ENCODE data around the gene KRTAP10-1.

Gene KRTAP10-1

DNA sequence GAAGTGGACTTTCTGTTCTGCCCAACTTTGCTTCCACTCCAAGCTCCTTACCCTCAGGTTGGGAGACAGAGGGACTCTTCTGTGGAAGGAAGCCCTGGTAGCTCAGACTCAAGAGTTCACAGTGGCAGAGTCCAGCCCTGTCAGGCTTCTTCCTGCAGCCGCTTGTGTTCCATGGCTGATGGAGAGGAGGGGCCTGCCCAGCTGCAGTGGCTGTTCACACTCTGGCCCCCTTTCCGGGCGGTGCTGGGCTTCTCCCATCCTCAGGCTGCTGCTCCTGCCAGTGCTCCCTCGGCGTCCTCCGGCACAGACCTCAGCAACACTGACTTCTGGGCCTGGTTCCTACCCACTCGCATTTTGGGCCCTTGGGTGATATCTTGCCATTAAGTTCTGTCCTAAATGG is 4.0 kb downstream of the KRTAP10-1 start:
- TF ChIP-seq, protein P1, sequence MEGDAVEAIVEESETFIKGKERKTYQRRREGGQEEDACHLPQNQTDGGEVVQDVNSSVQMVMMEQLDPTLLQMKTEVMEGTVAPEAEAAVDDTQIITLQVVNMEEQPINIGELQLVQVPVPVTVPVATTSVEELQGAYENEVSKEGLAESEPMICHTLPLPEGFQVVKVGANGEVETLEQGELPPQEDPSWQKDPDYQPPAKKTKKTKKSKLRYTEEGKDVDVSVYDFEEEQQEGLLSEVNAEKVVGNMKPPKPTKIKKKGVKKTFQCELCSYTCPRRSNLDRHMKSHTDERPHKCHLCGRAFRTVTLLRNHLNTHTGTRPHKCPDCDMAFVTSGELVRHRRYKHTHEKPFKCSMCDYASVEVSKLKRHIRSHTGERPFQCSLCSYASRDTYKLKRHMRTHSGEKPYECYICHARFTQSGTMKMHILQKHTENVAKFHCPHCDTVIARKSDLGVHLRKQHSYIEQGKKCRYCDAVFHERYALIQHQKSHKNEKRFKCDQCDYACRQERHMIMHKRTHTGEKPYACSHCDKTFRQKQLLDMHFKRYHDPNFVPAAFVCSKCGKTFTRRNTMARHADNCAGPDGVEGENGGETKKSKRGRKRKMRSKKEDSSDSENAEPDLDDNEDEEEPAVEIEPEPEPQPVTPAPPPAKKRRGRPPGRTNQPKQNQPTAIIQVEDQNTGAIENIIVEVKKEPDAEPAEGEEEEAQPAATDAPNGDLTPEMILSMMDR (IDR thresholded peaks at IDR 0.05; ENCODE audit: low read depth, low read length, missing control alignments) = no peak
- DNase-seq (ENCODE audit: low read depth) = no peak
- in situ Hi-C loops (cut with HindIII; ENCODE audit: low sequenced_read_pairs) = no loop called here
- H3K4me3 ChIP-seq (ENCODE audit: low read depth, low read length) = no peak overlapping the region

DNA sequence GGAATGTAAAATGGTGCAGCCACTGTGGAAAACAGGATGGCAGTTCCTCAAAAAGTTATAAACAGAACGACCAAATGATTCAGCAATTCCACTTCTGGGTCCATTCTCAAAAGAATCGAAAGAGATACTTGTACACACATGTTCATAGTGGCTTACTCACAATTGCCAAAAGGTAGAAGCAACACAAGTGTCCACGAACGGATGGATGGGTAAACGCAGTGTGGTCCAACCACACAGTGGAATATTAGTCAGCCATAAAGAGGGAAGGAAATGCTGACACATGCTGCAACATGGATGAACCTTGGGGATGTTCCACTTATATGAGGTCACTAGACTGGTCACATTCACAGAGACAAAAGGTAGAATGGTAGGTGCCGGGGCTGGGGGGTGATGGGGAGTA is 5.3 kb downstream of the KRTAP10-1 start:
- in situ Hi-C loops (cut with HindIII; ENCODE audit: low sequenced_read_pairs) = no loop called here
- H3K4me3 ChIP-seq (ENCODE audit: low read depth, low read length) = no peak overlapping the region
- DNase-seq (ENCODE audit: low read depth) = no peak
- TF ChIP-seq, protein P1 (IDR thresholded peaks at IDR 0.05; ENCODE audit: low read depth, low read length, missing control alignments) = no peak

DNA sequence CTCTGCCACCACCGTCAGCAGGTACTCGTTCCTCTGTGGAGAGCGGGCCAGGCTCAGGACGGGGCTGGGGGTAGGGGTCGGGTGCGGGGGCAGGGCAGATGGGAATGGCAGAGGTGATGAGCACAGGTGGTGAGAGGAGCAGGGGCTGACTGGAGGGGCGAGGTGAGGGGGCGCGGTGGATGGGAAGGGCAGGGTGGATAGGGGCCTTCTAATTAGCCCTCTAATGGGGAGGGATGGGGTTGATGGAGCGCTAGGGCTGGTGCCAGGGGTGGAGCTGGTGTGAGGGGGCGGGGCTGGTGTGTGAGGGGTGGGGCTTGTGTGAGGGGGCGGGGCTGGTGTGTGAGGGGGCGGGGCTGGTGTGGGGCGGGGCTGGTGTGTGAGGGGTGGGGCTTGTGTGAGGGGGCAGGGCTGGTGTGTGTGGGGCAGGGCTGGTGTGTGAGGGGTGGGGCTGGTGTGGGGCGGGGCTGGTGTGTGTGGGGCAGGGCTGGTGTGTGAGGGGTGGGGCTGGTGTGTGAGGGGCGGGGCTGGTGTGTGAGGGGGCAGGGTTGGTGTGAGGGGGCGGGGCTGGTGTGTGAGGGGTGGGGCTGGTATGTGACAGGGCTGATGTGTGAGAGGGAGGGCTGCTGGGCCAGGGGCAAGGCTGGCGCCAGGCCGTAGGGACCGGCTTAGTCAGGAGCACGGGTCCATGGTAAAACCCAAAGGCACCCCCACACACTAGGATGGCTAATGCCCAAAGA is 5.9 kb downstream of the KRTAP10-1 start:
- H3K4me3 ChIP-seq (ENCODE audit: low read depth, low read length) = no peak overlapping the region
- TF ChIP-seq, protein P1 (IDR thresholded peaks at IDR 0.05; ENCODE audit: low read depth, low read length, missing control alignments) = no peak
- DNase-seq (ENCODE audit: low read depth) = no peak
- in situ Hi-C loops (cut with HindIII; ENCODE audit: low sequenced_read_pairs) = no loop called here

DNA sequence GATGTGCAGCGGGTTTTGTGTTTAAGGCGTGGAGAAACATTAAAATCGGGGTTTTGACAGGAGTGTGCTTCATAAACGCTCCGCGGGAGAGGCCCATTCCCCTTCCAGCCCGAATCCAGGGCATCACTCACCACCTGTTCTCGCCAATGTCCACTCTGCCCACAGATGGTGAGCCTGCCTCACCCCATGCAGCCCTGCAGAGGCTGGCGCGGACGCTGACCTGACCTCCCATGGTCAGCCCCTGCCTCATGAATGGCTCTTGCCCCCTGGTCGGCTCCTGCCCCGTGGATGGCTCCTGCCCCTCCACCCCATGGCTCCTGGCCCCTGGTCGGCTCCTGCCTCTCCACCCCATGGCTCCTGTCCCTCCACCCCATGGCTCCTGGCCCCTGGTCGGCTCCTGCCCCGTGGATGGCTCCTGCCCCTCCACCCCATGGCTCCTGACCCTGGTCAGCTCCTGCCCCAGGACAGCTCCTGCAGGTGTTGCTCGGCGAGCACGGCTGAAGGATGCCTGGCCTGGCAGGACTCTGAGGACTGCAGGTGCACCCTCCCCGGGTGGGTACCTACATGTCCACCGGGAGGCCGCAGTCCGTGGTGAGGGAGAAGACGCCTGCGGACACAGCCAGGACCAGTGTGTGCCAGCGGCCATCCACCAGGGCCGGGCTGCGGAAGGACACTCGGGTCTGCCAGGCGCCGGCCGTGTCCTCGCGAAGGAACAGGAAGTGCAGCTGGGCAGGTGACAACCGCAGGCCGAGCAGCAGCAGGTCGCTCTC is 6.7 kb downstream of the KRTAP10-1 start:
- in situ Hi-C loops (cut with HindIII; ENCODE audit: low sequenced_read_pairs) = no loop called here
- TF ChIP-seq, protein P1 (IDR thresholded peaks at IDR 0.05; ENCODE audit: low read depth, low read length, missing control alignments) = no peak
- no peak for DNase-seq (ENCODE audit: low read depth)

DNA sequence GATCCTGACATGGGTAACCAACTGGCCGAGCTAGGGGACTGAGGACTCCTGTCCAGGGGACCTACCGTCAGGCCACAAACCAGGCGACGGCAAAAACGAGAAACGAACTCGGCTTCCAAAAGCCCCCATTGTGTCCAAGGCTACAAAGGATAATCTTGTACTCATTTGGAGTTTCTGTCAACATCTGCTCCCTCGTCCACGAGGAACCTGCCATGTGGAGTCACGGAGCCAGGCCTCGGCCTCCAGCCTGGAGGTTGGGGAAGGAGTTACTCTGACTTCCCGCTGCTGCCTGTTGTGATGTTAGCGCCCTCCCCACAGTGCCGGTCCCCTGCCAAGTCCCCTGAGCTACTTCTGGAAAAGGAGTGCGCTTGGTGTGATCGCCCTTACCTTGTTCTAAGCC is 7.3 kb downstream of the KRTAP10-1 start:
- in situ Hi-C loops (cut with HindIII; ENCODE audit: low sequenced_read_pairs) = no loop called here
- TF ChIP-seq, protein P1 (IDR thresholded peaks at IDR 0.05; ENCODE audit: low read depth, low read length, missing control alignments) = no peak
- DNase-seq (ENCODE audit: low read depth) = no peak
- H3K4me3 ChIP-seq (ENCODE audit: low read depth, low read length) = no peak overlapping the region

More for the DNA sequence above, 6.7 kb downstream of the KRTAP10-1 start:
- H3K4me3 ChIP-seq (ENCODE audit: low read depth, low read length) = no peak overlapping the region

DNA sequence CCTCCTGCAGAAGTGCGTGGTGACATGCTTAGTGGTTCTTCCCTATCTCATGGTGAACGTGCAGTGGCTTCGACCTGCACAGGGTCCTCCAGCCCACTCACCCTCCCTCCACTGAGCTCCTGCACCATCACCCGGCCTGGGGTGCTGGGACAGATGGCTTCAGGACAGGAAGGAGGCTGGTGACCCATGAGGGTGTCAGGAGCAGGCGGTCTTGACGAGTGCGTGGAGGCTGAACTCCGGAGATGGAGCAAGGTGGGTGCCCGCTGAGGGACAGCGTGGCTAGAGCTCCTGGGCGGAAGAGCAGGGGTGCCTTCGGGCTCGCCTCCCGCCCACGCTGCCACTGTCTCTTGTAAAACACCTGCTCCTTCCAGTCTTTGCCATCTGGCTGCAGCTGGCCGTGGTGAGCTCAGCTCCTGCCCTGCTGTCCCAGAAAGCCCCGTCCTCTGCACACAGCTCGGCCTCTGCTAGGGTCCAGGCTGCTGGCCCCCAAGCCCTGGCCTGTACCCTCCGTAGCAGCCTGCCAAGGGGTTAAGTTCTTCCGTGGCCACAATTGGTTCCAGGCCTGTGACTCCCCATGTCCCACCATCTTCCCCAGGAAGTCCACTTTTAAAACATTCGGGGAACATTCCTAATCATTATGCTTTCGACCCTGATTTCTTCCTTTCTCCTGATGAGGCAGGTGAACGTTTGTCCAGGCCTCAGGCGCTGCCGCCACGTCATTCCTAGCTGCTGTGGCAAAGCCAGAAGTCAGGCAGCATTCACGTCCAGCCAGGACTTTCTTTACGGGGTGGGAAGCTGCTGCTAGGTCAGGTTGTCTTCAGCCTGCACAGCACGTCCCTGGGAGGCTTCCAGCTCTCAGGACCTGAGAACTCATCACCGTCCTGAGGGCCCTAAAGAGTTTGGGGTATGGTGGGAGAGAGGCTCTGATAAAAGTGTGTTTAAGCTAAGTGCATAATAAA is 8.1 kb downstream of the KRTAP10-1 start:
- in situ Hi-C loops (cut with HindIII; ENCODE audit: low sequenced_read_pairs) = no loop called here
- DNase-seq (ENCODE audit: low read depth) = no peak
- no peak overlapping the region for H3K4me3 ChIP-seq (ENCODE audit: low read depth, low read length)
- TF ChIP-seq, protein P1 (IDR thresholded peaks at IDR 0.05; ENCODE audit: low read depth, low read length, missing control alignments) = no peak
